Measurements from ENCODE around the gene LGSN.

DNA sequence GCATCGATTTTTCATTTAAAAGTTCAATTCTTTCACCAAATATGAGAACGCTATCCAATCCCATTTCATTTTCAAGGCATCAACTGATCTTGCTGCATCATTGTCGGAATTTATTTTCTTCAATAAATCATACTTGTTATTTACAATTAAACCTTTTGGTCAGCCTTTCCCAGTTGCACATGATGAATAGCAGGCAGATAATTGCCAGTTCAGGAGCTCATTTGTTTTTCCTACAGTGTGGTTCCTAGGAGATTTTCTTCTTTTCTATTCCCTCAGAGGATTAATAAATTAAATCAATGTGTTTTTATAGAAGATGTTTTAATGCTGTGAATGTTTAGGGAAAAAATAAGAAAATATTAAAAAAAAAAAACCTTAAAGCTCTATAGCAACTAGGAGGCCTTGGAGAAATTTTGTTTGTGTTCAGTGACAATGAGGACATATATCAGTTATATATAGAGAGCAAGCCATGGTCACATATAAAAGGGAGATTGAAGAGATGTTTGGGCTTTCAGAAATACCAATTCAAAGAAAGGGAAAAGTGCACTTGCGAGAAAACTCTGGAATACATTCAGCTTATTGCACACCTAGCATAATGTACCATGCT is 30.4 kb downstream of the LGSN start:
- TF ChIP-seq, protein P1, sequence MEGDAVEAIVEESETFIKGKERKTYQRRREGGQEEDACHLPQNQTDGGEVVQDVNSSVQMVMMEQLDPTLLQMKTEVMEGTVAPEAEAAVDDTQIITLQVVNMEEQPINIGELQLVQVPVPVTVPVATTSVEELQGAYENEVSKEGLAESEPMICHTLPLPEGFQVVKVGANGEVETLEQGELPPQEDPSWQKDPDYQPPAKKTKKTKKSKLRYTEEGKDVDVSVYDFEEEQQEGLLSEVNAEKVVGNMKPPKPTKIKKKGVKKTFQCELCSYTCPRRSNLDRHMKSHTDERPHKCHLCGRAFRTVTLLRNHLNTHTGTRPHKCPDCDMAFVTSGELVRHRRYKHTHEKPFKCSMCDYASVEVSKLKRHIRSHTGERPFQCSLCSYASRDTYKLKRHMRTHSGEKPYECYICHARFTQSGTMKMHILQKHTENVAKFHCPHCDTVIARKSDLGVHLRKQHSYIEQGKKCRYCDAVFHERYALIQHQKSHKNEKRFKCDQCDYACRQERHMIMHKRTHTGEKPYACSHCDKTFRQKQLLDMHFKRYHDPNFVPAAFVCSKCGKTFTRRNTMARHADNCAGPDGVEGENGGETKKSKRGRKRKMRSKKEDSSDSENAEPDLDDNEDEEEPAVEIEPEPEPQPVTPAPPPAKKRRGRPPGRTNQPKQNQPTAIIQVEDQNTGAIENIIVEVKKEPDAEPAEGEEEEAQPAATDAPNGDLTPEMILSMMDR (IDR thresholded peaks at IDR 0.05 in 2 of 3, conservative IDR thresholded peaks at IDR 0.05 in 1 of 3; ENCODE audit: control insufficient read depth in 2 of 3, extremely low read depth in 1 of 3, insufficient read depth in 1 of 3, low read depth in 3 of 3, low read length in 3 of 3): no peak
- TF ChIP-seq YBX1 (IDR thresholded peaks at IDR 0.05) (no peak), POLR2A (IDR thresholded peaks at IDR 0.05; ENCODE audit: low read depth, low read length) (no peak), EZH2 (IDR thresholded peaks at IDR 0.05; ENCODE audit: borderline replicate concordance, control insufficient read depth, low read depth, low read length) (no peak), ZNF274 (IDR thresholded peaks at IDR 0.05; ENCODE audit: insufficient read depth, insufficient read length) (no peak), FOXM1 (IDR thresholded peaks at IDR 0.05; ENCODE audit: low read depth, low read length) (no peak), POLR2AphosphoS5 (IDR thresholded peaks at IDR 0.05; ENCODE audit: low read length) (no peak), HDAC2 (IDR thresholded peaks at IDR 0.05) (no peak), SIN3A (IDR thresholded peaks at IDR 0.05; ENCODE audit: low read depth, low read length) (no peak)
- TF ChIP-seq, protein P2, sequence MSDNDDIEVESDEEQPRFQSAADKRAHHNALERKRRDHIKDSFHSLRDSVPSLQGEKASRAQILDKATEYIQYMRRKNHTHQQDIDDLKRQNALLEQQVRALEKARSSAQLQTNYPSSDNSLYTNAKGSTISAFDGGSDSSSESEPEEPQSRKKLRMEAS (IDR thresholded peaks at IDR 0.05; ENCODE audit: low read depth, low read length): no peak
